Measurements from ENCODE around the gene ATP1B1.
A peak's percentile ranks its signal among the peaks of the same experiment; 100 is the strongest.

ATP1B1 gene

DNA sequence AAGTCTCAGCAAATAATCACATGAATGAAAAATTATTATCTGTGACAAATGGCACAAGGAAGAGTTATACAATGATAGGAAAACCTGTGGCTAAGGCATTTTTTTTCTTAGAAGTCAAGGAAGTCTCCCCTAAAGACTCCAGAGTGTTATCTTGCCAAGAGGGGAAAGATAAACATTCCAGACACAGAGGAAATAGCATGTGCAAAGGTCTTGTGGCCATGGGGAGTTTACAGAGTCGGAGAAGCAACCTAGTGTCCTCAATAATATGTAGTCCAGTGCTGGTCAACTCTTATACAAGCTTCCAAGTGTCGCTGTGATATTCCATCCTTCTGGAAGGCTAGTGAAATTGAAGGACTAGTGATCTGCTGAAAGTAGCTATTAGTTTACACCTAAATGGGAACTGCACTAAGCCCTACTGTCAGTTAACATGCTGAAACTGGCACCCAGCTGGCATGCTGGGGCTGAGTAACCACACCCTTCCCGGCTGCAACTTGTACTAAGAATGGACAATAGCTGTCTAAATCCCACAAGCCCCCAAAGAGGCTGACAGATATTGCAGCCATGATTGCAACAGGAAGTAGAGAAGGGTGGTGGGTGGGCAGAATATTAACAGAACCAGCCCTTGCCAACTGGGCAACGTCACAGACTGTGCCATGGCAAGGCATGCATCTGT, 11.5 kb upstream of the ATP1B1 start:
- DNase-seq (ENCODE audit: low read depth in 2 of 2): no peak

DNA sequence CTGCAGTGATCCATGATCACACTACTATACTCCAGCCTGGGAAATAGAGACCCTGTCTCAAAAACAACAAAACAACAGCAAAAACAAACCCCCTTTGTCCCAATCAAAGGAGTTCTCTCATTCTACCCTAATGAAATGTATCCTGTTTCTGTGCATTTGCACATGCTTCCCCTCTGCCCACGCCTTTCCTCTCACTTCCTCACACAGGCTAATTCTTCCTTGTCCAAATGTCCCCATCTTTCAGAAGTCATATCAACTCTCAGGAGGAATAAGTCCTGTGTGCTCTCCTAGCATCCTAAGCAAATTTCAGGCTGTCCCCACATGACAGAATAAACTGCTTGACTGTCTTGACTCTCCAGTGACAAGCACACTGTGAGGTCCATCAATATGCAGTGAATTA, 8.1 kb upstream of the ATP1B1 start:
- no peak for DNase-seq (ENCODE audit: low read depth in 2 of 2)

DNA sequence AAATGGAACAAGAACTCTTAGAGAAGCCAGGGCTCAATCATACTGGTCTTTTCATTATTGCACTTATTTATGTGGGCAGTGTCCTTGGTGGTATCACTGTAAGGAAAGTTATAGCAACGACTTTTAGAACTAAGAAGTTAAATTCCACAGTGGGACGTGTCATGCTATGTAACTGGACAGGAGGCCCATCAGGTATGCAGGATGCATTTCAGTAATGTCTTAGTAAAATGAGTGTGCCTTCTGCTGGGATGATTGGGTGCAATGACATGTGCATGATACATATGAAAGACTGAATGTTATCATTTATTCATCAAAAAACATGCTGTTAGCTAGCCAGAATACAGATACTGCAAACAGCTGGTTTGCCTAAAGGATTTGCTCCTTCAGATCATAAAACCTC, 6.9 kb upstream of the ATP1B1 start:
- DNase-seq (ENCODE audit: low read depth in 2 of 2): no peak

DNA sequence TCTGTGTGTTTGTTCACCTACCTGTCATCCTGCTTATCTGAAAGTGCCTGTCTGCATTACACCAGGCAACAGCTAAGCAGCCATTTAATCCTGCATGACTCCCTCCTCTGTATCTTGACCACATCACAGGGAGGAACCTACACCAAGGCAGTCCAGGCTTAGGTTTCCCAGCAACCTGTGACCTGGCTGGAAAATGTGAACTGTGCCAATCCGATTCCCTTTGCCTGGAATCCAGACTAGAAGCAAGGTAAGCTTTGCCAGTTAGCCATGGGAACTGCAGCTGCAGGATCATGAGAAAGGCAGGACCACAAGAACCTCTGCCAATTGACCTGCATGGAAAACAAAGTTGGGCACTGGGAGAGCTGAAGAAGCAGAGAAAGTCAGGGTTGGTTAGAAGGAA, 6.3 kb upstream of the ATP1B1 start:
- no peak for DNase-seq (ENCODE audit: low read depth in 2 of 2)

DNA sequence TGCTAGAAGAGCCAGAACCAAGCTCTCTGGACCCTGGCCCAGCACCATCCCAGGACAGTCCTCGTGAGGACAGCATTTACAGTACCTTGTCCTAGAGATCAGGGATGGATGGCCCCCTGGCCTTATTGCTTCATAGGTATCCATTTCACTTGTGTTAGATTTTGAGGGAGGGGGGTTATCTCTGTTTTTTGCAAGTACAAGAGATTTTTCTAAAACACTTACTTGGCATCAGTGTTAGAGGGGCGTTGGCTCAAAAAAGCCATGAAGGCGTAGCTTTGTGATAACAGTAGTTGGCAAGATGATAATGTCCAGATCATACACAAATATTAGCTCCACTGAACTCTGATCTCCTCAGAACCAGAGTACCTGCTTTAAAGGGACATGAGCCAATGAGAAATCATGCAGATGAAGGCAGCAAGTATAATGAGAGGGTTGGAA, 5.8 kb upstream of the ATP1B1 start:
- no peak for DNase-seq (ENCODE audit: low read depth in 2 of 2)

DNA sequence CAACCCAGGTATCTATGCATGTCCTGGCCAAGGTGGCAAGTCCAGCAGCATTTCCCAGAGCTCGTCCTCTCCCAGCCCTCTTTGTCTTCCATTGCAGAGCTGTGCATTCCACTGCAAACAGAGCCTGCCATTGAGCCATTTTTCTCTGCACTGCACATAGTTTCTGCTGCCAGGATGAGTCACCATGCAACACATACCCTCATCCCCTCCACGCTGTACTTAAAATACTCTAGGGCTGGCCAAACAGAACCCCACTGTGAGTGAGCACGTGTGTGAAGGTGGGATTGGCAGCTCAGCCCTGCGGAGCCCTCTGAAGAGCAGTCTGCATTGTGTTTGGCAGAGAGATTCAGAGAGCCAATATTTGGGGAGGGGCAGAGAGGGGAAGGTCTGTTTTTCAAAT, 3.9 kb upstream of the ATP1B1 start:
- DNase-seq (ENCODE audit: low read depth in 2 of 2): no peak

DNA sequence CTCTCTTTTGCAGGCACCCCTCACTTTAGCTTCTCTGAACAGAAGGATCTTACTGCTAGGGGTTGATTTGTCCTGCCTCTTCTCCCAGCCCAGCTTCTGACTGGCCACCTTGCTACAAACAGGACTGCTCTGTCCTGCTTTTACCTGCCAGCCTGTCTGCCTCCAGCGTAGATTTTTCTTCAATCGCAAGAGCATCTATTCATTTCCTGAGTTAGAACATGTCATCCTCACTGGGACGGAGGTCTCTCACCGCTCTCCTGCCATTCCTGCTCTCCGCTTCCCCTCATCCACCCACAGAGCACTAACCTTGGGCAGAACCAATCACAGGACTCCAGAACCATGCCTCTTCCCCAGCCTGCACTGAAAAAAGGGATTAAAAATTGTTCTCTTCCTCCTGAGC, 3.5 kb upstream of the ATP1B1 start:
- DNase-seq (ENCODE audit: low read depth in 2 of 2): no peak

DNA sequence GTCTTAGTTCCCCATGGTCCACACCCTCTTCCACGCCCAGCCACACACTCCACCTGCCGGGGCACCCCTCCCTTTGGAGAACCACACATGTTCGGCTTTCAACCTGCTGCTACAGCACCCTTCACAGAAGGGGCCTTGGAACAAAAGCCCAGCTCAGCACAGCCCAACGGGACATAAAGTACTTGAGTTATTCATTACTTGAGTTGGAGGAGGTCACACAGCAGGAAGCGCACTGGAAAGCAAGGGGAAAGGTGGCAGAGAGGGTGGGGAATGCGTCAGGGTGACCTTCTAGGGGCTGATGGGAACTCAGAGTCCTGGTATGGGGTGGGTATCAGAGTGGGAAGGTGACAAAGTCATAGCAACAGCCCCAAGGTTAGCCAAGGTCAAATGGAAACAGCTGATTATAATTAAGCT, 3.0 kb upstream of the ATP1B1 start:
- no peak for DNase-seq (ENCODE audit: low read depth in 2 of 2)

DNA sequence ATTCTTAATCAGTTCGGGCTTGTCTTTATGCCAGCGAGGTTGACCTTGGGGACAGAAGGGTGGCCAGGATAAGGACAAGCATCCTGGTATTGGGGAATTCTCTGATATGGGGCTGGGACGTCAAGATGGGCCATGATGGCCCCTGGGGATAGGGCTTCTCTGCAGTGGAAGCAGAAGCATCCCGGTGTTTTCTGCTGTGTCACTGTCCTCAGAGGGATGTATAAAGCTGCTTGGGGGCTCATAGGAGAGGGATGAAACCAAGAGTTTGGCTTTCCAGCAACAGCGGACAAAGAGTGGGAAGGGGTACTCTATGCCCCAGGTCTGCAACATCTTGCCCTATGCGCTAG, 1.4 kb upstream of the ATP1B1 start:
- no peak for DNase-seq (ENCODE audit: low read depth in 2 of 2)

DNA sequence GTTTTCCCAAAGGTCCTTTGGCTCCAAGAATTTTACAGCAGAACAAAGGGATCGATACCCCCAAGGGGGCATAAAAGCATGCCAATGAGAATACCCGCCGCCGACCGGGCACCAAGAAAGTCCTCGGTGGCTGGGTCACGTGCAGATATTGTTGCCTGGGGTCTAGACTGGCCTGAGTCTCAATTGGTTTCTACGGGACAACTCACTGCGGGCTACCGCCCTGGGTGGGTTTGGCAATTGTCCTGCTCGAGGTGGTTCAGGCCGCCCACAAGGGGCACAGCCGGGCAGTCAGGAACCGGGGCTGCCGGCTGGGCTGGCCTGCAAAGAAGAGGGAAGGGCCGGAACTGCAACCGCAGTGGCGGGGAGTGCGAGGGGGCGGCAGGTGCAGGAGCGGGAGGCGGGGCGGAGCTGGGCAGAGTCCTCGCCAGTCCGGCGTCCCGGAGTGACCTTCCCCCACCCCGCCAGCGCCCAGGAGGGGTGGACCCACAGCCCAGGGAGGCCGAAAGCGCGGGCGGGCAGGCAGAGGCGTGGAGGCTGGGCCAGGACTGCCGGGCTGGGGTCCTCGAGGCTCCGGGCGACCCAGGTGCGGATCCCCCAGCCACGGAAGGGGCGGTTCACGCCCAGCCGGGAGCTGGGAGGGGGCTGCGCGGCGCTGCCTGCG, 926 bp upstream of the ATP1B1 start:
- DNase-seq (ENCODE audit: low read depth in 2 of 2): peak in 1 of 2 donors; percentile 17

DNA sequence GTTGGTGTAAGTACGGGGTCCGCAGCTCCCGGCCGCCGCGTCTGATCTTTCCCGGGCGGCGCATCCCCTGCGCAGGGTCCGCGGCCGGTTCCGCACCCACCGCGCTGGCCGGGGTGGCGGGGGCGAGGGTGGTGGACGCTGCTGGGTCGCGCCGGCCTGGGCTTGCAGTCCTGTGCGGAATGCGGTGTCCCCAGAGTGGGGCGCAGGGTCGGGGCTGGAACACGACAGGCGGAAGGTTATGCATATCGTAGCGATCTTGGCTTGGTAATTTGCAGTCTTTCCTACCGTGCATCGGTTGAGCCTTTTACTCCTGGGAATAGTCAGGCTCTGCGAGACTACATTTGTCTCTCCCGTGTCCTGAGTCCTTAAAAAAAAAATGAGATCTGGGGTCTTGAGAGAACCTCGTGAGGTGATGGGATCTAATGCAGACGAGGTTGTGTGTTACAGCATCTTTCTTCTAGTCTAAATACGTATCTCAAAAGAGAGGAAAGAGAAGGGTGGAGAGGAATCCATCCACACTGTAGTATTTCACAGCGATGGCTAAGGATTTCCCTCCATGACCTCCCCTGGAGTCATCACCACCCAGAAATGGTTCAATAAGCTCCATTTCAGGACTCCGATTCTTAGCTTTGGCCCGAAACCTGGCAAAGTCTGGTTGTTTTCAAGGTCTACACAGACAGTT, 572 bp downstream of the ATP1B1 start:
- peak in 1 of 2 donors; percentile 3 for DNase-seq (ENCODE audit: low read depth in 2 of 2)

DNA sequence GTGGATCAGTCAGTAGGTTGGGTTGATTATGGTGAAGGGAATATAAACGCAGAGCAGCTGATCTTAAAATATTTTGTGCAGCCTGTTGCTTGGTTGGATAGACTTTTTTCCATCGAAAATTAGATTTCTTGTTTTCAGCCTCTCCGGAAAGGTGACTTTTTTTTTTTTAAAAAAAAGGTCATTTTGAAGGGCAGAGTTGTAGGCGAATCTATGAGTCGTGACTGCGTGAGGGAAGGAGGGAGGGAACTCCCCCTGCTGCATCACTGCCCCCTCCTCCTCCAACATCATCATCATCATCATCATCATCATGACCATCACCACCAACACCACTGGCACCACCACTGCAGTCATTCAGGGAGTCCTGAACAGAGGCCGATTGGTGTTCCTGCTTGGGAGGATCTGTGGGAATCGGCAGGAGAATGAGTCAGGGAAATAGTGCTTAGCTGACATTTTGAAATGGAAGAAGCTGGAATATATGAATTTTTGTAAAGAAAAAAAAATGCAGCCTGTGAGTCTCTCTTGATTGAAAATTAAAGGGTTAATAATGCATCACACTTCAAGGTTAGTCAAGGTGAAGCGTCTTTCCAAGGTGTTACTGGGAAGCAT, 1.2 kb downstream of the ATP1B1 start:
- DNase-seq (ENCODE audit: low read depth in 2 of 2): peak in 1 of 2 donors; percentile 11

DNA sequence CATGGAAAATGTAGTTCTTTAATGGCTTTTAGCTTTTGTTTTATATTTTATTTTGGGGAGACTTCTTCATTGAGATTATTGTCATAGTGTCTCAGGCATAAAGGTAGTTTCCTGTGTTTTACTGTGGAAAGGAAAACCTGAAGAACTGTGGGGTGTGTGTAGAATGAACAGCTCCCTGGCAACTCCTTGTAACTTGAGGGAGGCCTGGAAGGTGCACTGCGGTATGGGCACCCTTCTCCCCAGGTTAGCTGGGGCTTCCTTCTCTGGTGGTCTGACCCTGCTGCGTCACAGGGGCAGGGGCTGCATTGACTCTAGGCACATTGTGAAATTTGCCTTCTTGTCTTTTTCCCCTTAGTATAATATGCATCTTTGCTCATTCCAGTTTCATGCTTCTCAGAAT, 1.7 kb downstream of the ATP1B1 start:
- DNase-seq (ENCODE audit: low read depth in 2 of 2): no peak

DNA sequence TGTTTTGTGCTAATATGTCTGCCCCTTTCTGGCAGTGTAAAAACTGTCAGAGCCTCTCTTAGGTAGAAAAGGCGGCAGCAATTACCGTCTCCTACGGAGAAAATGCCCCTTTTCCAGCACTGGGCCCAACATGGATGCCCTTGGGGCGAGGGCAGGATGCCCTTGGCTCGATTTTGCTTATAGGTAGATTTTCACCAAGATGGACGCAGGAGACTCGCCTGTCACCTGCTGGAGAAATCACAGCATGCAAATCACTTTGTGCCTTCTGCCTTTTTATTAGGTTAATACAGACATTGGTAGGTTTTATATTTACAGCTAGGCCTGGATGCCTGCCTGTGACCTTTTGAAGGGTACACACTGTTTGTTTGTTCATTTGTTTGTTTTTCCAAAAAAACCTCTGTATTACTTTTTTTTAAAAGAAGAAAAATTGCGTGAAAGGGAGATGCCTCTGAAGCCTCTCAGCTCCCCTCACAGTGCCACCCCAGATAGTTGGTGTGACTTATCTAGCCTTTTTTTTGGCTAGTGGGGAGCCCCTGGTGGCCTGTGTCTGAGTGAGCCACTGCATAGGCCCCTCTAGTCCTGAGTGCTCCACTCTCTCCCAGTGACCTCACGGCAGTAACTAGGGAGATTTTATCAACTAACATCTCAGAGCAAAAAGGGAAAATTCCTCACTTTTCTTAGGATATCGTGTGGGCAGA, 2.5 kb downstream of the ATP1B1 start:
- DNase-seq (ENCODE audit: low read depth in 2 of 2): no peak

DNA sequence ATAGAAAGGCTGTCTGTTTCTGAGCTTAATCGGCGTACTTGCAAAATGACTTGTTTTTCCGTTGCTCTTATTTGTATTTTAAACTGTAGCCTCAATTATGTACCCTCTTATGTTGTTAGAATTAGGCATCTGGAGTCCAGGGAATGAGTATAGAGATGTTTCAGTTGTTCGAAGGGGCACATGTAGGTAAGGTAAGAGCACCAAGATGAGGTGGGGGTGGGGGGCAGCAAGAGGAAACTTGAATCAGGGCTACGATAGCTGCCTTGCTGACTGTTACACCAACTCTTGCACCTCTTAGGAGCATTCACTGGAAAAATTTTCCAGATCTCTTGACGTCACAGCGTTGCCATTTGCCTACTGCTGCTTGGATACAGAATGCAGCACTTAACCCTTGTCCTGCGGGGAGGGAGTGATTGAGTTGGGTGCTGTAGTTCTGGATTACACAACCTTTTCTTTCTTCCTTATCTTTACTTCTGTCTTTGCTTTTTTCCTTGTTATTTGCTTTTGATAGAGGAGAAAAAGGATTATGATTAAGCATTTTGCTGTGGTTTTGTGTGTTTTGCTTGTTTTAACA, 3.2 kb downstream of the ATP1B1 start:
- DNase-seq (ENCODE audit: low read depth in 2 of 2): no peak

DNA sequence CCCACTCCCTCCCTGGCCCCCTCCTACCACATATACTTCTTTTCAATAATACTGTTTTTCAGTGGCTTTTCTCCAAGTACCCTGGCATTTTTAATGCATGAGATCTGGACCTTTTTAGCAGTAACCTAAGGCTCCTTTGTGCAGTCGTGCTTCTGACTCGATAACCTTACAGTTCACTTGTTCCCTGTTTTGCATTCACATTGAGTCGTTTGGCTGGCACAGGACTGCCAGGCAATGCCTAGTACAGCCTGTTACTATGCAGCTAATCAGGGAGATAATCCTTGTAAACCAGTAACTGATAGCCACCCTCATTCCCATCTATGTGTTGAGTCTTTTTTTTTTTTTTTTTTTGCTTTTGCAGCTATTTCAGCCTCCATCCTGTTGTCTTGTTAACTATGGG, 3.7 kb downstream of the ATP1B1 start:
- DNase-seq (ENCODE audit: low read depth in 2 of 2): no peak

DNA sequence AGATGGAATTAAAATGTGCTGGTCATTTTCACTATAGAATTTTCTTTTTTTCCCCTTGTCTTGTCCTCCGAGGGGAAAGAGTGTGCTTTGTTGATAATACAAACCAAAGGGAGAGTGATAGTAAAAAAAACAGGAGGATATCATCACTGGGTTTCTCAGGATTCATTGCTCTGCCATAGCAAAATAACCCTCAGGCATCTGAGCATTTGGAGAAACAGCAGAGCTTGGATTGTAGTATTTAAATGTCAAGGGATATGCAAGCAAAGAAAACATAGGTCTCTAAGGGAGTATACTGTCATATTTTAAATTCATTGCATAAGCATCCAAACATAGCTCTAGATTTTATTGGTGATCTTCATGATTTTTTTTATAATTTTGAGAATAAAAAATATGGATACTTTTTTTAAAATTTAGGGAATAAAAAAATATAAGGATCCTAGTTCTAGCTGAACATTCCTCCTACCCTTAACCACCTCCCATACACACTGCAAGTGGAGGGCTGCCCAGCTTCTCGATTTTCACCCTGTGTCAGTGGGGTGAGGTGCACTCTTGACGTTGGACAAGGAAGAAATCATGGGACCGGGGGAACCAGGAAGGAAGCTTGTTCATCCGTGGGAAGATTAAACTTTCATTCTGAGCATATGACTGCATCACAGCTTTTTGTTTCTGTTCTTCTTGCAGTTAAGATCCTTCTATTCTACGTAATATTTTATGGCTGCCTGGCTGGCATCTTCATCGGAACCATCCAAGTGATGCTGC, 4.4 kb downstream of the ATP1B1 start:
- no peak for DNase-seq (ENCODE audit: low read depth in 2 of 2)

DNA sequence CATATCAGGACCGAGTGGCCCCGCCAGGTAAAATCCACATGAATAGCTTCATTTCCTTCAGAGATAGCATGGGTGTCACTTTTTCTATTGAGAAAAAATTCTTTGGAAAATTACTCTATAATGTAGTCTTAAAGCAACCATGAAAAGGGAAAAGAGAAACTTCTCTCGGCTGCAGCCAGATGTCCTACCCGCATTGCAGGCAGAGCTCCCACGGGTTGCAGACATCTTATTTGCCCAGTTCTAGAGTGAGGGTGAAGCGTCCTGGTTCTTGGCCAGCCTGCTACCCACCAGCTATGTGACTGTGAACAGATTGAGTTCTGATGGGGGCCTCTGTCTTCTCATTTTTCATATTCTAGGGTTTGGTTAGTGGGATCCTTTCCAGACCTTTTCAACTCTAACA, 5.0 kb downstream of the ATP1B1 start:
- DNase-seq (ENCODE audit: low read depth in 2 of 2): no peak

DNA sequence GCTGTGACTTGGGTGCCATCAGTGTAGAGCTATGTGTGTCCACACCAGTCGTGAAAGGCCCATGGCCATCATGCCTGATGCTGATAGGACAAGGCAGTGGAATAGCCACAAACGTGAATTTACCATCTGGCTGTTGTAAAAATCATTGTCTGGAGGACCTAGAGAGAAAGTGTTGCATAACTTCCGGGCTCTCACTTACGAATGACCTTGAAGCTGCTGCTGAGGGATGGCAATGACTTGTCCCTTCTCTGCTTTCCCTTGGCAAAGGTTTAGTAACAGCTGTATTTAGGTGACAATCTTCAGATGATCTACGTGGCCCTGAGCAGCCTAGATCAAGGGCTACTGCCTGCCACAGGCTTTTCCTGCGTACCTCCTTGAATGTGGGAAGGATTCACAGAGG, 5.8 kb downstream of the ATP1B1 start:
- DNase-seq (ENCODE audit: low read depth in 2 of 2): no peak

DNA sequence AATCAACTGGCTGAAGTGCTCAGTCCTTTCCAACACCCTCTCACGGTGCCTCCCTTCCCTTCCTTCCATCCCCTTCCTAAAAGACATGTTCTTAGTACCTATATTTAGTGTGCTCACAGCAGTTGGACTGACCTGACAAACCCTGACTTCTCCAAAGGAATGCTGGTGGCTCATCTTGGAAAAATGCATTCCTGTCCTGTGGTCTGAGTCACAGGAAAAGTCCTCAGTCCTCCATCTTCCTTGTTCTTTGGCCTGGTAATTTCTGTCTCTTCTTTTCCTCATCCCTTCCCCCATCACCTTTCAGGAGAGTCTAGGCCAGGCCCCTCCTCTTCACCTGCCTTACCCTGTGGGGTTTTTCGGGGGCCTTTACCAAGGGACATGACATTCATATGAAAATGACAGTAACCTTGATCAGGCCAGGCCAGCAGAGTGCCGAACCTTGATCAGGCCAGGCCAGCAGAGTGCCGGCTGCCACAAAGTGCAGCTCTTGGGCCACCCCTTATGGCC, 7.2 kb downstream of the ATP1B1 start:
- no peak for DNase-seq (ENCODE audit: low read depth in 2 of 2)

All from stimulated activated CD4-positive, alpha-beta T cell treated with anti-CD3 and anti-CD28 coated beads, Interleukin-15, amount 100 ng/mL, for 48 hours (primary cell).